Brain microvascular endothelial cell (primary cell): Measurements from ENCODE around the gene NRIP2.
A peak's percentile ranks its signal among the peaks of the same experiment; 100 is the strongest.

Source experiments
- DNase-seq: peaks from one replicate; pipeline ENCODE4 v3.0.0-alpha.2; 2020
- H3K27ac ChIP-seq: fragments of 250-450 bp; sonication (Bioruptor Pico); 2 replicates; pipeline ENCODE4 v1.5.1; 2020; ENCODE audit warnings: mild to moderate bottlenecking, moderate library complexity
- H3K27me3 ChIP-seq: fragments of 250-450 bp; sonication (Bioruptor Pico); replicated peaks from 2 replicates; pipeline ENCODE4 v1.5.1; 2020; ENCODE audit warnings: mild to moderate bottlenecking
- H3K36me3 ChIP-seq: fragments of 250-450 bp; sonication (Bioruptor Pico); replicated peaks from 2 replicates; pipeline ENCODE4 v1.5.1; 2020; ENCODE audit warnings: mild to moderate bottlenecking
- H3K4me3 ChIP-seq: 2 replicates; pipeline ENCODE4 v1.5.1; 2011; ENCODE audit warnings: low read depth, mild to moderate bottlenecking, control low read depth, low read length, moderate library complexity
- in situ Hi-C: cut with HindIII; loops from 2 replicates; pipeline ENCODE4 v1.10.0; 2017; ENCODE audit warnings: low sequenced_read_pairs, low pct_ligation_motif_present
- TF ChIP-seq, protein P1 (sequence below): IDR thresholded peaks from 2 replicates; pipeline ENCODE4 v1.5.1; 2011; ENCODE audit warnings: low read depth, mild to moderate bottlenecking, moderate library complexity, low read length, control low read depth, inconsistent platforms; ENCODE audit errors: missing control alignments

Gene NRIP2

DNA sequence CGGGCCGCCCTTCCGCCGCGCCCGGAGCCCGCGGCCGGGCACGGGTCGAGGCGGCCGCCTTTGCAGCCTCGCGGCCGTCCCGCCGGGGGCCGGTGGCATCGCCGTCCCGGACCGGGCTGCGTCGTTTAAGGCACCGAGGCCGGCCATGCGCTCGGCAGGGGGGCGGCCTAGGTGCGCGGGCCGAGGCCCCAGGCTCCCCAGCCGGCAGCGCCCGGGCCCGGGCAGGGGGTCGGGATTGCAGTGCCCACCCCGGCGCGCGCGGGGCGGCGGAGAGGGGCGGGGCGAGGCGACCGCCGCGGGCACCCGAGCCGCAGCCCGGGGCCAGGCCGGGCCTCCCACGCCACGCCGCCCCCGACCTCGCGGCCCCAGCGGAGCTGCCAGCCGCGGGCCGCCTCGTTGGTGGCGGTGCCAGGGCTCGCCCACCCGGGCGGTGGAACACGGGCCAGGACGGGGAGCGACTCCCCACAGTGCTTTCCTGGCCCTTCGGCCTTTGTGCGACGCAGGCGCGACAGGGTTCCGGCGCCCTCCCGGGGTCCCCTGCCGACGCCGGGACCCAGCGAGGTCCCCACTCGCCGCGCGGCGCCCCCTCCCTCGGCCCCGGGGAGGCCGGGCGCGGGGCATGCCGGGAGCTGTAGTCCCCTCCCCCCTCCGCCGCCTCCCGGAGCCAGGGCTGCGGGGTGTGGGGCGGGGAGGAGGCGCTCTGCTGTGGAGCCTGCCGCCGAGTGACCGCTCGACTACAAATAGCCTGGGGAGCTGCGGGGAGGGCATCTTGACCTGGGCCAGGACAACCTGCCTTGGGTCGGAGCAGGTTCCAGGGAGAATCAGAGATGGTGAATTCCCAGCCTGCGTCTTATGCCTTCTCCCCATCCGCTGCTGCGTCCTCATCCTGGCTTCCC, 39.3 kb downstream of the NRIP2 start:
- Histone ChIP-seq H3K27ac (no peak overlapping the region), H3K4me3 (peak overlapping the region; percentile 82), H3K27me3 (no peaks in the 10 kb centered on the region), H3K36me3 (peaks cover 28% of the 10 kb centered on the region)
- DNase-seq: peak; percentile 17
- TF ChIP-seq, protein P1, sequence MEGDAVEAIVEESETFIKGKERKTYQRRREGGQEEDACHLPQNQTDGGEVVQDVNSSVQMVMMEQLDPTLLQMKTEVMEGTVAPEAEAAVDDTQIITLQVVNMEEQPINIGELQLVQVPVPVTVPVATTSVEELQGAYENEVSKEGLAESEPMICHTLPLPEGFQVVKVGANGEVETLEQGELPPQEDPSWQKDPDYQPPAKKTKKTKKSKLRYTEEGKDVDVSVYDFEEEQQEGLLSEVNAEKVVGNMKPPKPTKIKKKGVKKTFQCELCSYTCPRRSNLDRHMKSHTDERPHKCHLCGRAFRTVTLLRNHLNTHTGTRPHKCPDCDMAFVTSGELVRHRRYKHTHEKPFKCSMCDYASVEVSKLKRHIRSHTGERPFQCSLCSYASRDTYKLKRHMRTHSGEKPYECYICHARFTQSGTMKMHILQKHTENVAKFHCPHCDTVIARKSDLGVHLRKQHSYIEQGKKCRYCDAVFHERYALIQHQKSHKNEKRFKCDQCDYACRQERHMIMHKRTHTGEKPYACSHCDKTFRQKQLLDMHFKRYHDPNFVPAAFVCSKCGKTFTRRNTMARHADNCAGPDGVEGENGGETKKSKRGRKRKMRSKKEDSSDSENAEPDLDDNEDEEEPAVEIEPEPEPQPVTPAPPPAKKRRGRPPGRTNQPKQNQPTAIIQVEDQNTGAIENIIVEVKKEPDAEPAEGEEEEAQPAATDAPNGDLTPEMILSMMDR: no peak
- in situ Hi-C loops: no loop called here

DNA sequence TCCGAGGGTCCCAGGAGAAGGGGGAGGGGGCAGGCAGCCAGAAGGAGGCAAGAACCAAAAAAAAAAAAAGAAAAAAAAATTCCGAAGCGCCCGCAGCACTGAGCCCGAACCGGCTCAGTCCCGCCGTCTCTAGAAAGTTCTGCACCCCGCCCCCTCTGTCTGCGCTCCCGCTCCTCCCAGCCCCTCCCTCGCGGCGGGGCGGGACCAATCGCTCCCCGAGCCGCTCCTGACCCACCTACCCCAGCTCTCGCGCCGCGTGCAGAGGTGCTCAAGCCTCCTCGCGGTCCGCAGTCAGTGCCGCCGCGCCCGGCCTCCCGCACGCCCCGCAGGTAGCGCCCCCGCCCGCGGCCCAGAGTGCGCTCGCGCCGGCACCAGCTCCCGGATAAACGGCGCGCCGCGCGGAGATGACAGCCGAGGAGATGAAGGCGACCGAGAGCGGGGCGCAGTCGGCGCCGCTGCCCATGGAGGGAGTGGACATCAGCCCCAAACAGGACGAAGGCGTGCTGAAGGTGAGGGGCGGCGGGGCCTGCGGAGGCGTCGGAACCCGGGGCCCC, 40.0 kb downstream of the NRIP2 start, which contains the start of gene FKBP4:
FKBP4 (plus strand) TSS at position 235 of the 554 bp plus-strand sequence; CDS start at position 405, 170 bp downstream.
- no peaks in the 10 kb centered on the region for H3K27me3 ChIP-seq
- TF ChIP-seq, protein P1: no peak
- no peak within 1 kb of the TSS for H3K27ac ChIP-seq
- peak within 1 kb of the TSS; percentile 82 for H3K4me3 ChIP-seq
- peak; percentile 61 for DNase-seq
- in situ Hi-C loops: no loop called here
- peaks cover 21% of the 10 kb centered on the region for H3K36me3 ChIP-seq

DNA sequence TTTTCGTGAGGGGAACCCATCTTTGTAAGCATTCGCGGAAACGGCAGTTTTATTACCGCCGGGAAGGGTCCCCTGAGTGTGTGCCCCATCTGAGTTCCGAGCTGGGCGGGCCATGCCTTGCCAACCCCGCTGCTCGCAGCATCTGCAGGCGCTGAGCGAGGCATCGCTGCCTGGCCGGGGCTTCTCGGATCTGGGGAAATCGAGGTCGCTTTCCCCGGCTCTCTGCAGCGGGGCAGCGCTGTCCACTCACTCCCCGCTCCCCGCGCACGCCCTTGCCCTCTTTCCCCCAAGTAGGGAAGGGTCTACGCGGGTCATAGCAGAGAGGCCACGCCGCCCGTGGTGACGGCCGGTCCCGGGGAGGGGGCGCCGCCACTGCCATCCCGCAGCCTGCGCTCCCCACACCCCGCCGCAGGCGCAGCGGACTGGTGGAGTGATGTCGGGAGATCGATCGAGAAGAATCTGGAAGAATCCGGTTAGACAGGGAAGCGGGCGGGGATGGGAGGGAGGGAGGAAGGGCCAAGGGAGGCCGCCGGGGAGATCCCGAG, 40.6 kb downstream of the NRIP2 start:
- Histone ChIP-seq H3K4me3 (peak overlapping the region; percentile 82), H3K27me3 (no peaks in the 10 kb centered on the region), H3K36me3 (peaks cover 15% of the 10 kb centered on the region), H3K27ac (no peak overlapping the region)
- in situ Hi-C loops: no loop called here
- peak; percentile 22 for DNase-seq
- TF ChIP-seq, protein P1: no peak

DNA sequence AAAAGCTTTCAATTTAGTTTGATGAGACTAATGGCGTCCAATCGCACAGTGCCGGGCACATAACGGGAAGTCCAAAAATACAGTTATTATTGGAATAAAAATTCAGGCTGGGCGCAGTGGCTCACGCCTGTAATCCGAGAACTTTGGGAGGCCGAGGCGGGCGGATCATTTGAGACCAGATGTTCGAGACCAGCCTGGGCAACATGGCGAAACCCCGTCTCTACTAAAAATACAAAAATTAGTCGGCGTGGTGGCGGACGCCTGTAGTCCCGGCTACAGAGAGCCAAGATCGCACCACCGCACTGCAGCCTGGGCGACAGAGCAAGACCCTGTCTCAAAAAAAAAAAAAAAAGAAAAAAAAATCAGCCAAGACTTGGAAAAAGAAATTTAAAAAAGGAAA, 41.3 kb downstream of the NRIP2 start:
- in situ Hi-C loops: no loop called here
- DNase-seq: no peak
- Histone ChIP-seq H3K27ac (no peak overlapping the region), H3K36me3 (peaks cover 8% of the 10 kb centered on the region), H3K4me3 (no peak overlapping the region), H3K27me3 (no peaks in the 10 kb centered on the region)
- TF ChIP-seq, protein P1: no peak

DNA sequence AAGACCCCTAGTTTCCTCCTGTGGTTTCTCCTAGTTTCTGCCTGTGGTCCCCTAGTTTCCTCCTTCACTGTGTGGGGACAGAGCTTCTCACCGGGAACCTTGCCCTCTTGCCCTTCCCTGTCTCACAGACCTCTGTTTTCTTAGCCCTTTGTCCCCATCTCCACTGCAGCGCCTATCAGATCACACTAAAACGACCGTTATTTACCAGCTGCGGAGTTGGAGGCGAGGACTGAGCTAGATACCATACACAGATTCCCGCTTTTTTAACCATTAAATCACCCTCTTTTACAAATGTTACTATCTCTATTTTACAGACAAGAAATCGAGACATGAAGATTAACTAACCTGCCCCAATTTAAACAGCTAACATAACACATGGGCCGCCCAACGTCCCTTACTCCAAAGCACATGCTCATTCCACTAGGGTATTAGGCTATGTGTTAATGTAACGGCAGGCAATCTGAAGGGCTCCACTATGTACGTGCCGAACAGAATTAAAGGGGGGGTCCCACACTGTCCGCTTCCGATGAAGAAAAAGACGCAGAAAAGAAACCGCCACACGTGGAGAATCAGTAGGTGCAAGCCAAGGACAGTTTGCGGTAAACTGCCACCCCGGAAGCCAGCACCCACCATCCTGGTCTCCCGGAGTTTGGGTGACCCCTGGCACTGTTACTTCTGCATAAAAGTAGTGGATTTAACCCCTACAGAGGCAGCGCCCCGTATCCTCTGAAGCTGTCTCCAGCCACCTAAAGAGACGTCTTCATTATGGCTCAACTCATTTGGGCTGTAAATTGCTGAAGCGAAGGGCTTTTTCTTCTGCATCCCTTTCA, 41.9 kb downstream of the NRIP2 start:
- Histone ChIP-seq H3K27ac (no peak overlapping the region), H3K36me3 (peaks cover 3% of the 10 kb centered on the region), H3K27me3 (no peaks in the 10 kb centered on the region), H3K4me3 (no peak overlapping the region)
- no peak for DNase-seq
- in situ Hi-C loops: no loop called here
- TF ChIP-seq, protein P1: no peak
